Measurements from ENCODE around the gene CRADD. TPM values are rescaled to one million over a fixed set of nuclear protein-coding genes. Genes with fewer than 3 reads are reported as not detected.

Gene CRADD
- total RNA-seq, 1 experiment from 2014 or later, result 7.6 TPM

DNA sequence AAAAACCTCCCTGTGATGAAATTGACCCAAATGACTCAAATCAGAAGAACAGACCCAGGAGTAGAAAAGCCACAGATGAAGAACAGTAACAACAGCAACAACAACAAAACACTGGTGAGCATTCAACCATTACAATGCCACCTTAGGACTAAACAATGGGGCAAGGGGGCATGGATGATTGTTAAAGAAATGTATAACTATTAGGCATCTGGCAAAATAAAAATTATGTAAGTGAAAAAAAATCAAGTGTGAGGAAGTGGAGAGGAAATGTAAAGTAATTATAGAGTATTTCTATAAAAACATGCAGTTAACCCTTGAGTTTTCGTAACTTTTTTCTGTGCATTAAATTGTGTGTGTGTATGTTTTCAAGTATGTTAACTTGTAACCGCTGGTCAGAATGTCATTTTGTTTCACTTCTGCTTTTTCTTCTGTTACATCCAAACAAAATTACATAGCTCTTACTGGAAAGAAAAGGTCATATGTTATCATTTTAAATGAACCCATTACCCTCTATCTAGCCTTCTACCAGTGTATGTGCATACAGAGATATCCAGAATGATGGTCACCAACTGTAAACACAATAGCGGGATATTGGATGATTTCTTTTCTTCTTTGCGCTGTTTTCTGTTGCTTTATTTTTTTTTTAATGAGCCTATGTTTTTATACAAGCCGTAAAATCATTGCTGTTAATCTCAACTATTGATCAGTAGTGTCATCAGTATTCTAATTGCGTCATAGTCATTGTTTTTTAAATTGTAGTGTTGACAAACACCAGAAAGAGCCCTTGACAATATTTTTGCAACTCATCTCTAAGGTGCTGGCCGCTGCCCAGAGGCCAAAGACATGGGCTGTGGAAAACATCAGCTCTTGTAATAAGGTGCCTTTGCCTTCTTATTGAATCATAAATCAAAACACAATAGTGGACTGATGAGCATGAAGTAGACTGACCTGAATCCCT is 170.6 kb downstream of the CRADD start:
- Mint-ChIP-seq H3K4me3 (no peak overlapping the region), H3K27ac (no peak overlapping the region), H3K4me1 (peaks cover 0 to 4% of the 10 kb centered on the region in 2 experiments; a peak in 3 of 4 replicates), H3K36me3 (ENCODE audit: insufficient read depth in 1 of 3, low read depth in 3 of 3) (no peaks in the 10 kb centered on the region), H3K27me3 (ENCODE audit: low read depth) (no peaks in the 10 kb centered on the region), H3K9me3 (no peaks in the 10 kb centered on the region)
- H2BK15ac ChIP-seq (ENCODE audit: low read depth, low read length), result no peak overlapping the region
- H2BK20ac ChIP-seq (ENCODE audit: low read depth, low read length, poor library complexity, severe bottlenecking), result no peak overlapping the region
- TF ChIP-seq, protein P1, sequence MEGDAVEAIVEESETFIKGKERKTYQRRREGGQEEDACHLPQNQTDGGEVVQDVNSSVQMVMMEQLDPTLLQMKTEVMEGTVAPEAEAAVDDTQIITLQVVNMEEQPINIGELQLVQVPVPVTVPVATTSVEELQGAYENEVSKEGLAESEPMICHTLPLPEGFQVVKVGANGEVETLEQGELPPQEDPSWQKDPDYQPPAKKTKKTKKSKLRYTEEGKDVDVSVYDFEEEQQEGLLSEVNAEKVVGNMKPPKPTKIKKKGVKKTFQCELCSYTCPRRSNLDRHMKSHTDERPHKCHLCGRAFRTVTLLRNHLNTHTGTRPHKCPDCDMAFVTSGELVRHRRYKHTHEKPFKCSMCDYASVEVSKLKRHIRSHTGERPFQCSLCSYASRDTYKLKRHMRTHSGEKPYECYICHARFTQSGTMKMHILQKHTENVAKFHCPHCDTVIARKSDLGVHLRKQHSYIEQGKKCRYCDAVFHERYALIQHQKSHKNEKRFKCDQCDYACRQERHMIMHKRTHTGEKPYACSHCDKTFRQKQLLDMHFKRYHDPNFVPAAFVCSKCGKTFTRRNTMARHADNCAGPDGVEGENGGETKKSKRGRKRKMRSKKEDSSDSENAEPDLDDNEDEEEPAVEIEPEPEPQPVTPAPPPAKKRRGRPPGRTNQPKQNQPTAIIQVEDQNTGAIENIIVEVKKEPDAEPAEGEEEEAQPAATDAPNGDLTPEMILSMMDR (conservative IDR thresholded peaks at IDR 0.05), result no peak
- H3K23me2 ChIP-seq (ENCODE audit: insufficient read length, low read depth, low read length, poor library complexity, severe bottlenecking), result no peaks in the 10 kb centered on the region
- no peak overlapping the region for H3K56ac ChIP-seq (ENCODE audit: insufficient read length, low read depth, low read length)
- no peaks in the 10 kb centered on the region for H3K27me3 ChIP-seq (ENCODE audit: insufficient read depth, low read length)
- H3K9me3 ChIP-seq (ENCODE audit: control insufficient read depth, low read depth, low read length), result no peaks in the 10 kb centered on the region
- H2AK5ac ChIP-seq (ENCODE audit: insufficient read length, low read length), result no peak overlapping the region
- no peaks in the 10 kb centered on the region for H4K20me1 ChIP-seq (ENCODE audit: control insufficient read depth, insufficient read depth, insufficient read length)
- H3K9ac ChIP-seq (ENCODE audit: extremely low read depth, insufficient read length, low read length), result no peak overlapping the region
- H4K91ac ChIP-seq (ENCODE audit: insufficient read length, low read depth, low read length), result no peak overlapping the region
- no peak overlapping the region for H3K4me2 ChIP-seq (ENCODE audit: insufficient read depth, insufficient read length, low read length)
- H3K27ac ChIP-seq (ENCODE audit: insufficient read length, low read depth, low read length), result no peak overlapping the region
- no peaks in the 10 kb centered on the region for H3K79me1 ChIP-seq (ENCODE audit: insufficient read depth, low read depth, low read length, poor library complexity, severe bottlenecking)
- H3K4me1 ChIP-seq (ENCODE audit: insufficient read depth, low read length), result no peaks in the 10 kb centered on the region
- H2BK5ac ChIP-seq (ENCODE audit: insufficient read length, low read length), result no peak overlapping the region
- H2BK120ac ChIP-seq (ENCODE audit: low read depth, low read length, poor library complexity, severe bottlenecking), result no peak overlapping the region
- no peak overlapping the region for H3K4ac ChIP-seq (ENCODE audit: low read depth, low read length)
- H2AFZ ChIP-seq (ENCODE audit: low read length), result no peak overlapping the region
- no peak overlapping the region for H3K18ac ChIP-seq (ENCODE audit: insufficient read length, low read depth, low read length)
- H2BK12ac ChIP-seq (ENCODE audit: insufficient read length, low read depth, low read length), result no peak overlapping the region
- no peak overlapping the region for H3T11ph ChIP-seq (ENCODE audit: low read length)
- DNase-seq, result no peak
- no peak overlapping the region for H3K14ac ChIP-seq (ENCODE audit: insufficient read depth, low read length)
- H3K79me2 ChIP-seq (ENCODE audit: insufficient read depth, low read length), result no peaks in the 10 kb centered on the region
- H4K8ac ChIP-seq (replicated peaks; ENCODE audit: insufficient read length, low read depth, low read length), result no peak overlapping the region
- no peak overlapping the region for H3K23ac ChIP-seq (ENCODE audit: insufficient read length, low read depth, low read length)
- no CpG with 5 or more reads among the region's 7 CpGs for WGBS (ENCODE audit: extremely low coverage, insufficient read length, low lambda C conversion rate)
- H4K5ac ChIP-seq (ENCODE audit: insufficient read length, low read depth, low read length), result no peak overlapping the region

Data from H9 (cell line).